TTC549 (cell line): ENCODE data around the gene IL26.

Source experiments
- FAIRE-seq: peaks from 2 replicates; lab custom pipeline; 2012; peaks lifted over from hg19 to GRCh38; lab: Jason Lieb, UNC

The IL26 gene

GRCh38 chr12:68154779-68155178 lies 70.8 kb downstream of the IL26 start:
- FAIRE-seq, result no peak
